GM12891 (cell line): ENCODE data around the gene CAMTA1.

Source experiments
- POLR2A ChIP-seq: IDR thresholded peaks from 2 replicates; pipeline ENCODE4 v1.6.1; 2011; ENCODE audit warnings: low read depth, low read length, control low read depth
- POLR2AphosphoS5 ChIP-seq: IDR thresholded peaks from 2 replicates; pipeline ENCODE4 v1.6.1; 2011; ENCODE audit warnings: low read depth, low read length, control low read depth
- TAF1 ChIP-seq: IDR thresholded peaks from 2 replicates; pipeline ENCODE4 v1.6.1; 2011; ENCODE audit warnings: low read depth, low read length, control low read depth

GRCh38 chr1:7550261-7550865 is 765.1 kb downstream of the CAMTA1 start:
- no peak for TF ChIP-seq TAF1
- no peak for TF ChIP-seq POLR2A
- no peak for TF ChIP-seq POLR2AphosphoS5
